GM12801 (cell line): ENCODE results near the gene CNN2.

ENCODE experiments used
- TF ChIP-seq, protein P1 (sequence below): IDR thresholded peaks from one replicate; pipeline ENCODE4 v1.5.1; 2011; ENCODE audit warnings: control low read depth; ENCODE audit not compliant: insufficient read length; ENCODE audit errors: extremely low read depth

The CNN2 gene

DNA sequence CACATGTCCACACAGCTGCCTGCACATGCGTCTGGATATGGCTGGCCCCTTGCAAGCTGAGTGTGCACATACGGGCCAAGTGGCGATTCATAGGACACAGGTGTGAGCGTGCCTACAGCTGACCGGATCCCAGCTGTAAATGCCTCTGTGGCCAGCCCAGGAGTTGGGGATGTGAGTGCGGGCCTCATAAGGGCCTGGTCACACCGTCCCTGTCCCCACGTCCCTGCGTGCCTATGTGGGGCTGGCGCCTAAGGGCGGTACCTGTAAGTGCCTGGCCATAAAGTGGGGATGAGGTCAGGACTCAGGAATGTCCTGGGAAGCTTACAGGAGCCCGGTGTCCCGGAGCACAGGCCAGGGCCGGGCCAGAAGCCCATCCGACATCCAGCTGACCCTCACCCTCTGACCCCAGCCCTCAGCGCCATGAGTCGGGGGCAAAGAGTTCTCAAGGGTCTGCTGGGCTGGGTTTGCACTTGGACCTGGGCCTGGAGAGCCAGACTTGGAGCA is 39.2 kb downstream of the CNN2 start:
- TF ChIP-seq, protein P1, sequence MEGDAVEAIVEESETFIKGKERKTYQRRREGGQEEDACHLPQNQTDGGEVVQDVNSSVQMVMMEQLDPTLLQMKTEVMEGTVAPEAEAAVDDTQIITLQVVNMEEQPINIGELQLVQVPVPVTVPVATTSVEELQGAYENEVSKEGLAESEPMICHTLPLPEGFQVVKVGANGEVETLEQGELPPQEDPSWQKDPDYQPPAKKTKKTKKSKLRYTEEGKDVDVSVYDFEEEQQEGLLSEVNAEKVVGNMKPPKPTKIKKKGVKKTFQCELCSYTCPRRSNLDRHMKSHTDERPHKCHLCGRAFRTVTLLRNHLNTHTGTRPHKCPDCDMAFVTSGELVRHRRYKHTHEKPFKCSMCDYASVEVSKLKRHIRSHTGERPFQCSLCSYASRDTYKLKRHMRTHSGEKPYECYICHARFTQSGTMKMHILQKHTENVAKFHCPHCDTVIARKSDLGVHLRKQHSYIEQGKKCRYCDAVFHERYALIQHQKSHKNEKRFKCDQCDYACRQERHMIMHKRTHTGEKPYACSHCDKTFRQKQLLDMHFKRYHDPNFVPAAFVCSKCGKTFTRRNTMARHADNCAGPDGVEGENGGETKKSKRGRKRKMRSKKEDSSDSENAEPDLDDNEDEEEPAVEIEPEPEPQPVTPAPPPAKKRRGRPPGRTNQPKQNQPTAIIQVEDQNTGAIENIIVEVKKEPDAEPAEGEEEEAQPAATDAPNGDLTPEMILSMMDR, result no peak

DNA sequence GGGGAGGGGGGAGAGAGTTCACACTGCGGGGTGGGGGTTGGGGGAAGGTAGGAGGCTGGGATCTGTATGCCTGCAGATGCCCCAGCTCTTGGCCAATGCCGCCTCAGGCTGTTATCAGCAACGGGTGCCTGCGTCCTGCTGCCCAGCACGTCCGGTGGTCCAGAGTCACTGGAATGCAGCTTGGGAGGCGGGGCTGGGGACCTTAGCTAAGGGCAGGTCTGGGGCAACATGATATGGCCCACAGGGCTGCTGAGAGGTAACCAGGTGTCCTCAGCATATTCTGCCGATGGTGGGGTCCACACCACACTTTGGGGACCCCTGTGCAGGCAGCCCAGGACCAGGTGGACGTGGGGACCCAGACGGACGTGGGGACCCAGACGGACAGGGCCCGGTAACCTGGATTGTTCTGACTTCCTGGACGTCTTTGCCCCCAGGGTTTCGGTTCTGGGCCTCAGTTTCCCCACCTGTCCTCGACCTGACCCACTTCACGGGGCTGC is 39.9 kb downstream of the CNN2 start:
- TF ChIP-seq, protein P1, result no peak

DNA sequence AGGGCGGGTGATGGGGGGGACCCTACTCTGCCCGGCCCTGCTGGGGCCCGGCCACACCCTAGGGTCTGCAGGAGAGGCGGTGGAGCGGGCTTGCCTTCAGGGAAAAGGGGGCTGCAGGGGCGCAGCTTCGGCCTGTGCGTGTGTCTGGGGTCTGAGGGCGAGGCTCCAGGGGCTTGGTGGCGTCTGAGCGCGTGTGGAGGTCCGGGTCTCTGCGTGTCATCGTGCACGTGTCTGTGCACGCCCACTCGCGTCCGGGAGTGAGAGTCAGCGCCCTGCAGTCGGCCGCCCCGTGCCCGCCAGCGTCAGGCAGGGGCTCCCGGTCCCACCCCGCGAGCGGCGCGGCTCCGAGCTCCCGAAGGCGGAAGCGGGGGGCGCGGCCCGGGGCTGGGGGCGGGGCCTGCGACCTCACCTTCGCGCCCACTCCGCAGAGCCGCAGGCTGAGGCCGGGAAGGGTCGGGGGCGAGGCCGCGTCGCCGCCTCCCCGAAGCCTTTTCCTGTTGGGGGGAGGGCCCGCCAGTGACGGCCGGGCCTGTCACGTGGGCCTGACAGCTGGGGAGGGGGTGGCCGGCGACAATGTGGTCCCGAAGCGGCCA is 40.4 kb downstream of the CNN2 start, which contains the start of gene ARHGAP45:
Gene ARHGAP45, plus strand, starts transcription at position 420 of the 593 bp plus-strand sequence. CDS start 239 bp downstream, outside the sequence.
- TF ChIP-seq, protein P1, result no peak

DNA sequence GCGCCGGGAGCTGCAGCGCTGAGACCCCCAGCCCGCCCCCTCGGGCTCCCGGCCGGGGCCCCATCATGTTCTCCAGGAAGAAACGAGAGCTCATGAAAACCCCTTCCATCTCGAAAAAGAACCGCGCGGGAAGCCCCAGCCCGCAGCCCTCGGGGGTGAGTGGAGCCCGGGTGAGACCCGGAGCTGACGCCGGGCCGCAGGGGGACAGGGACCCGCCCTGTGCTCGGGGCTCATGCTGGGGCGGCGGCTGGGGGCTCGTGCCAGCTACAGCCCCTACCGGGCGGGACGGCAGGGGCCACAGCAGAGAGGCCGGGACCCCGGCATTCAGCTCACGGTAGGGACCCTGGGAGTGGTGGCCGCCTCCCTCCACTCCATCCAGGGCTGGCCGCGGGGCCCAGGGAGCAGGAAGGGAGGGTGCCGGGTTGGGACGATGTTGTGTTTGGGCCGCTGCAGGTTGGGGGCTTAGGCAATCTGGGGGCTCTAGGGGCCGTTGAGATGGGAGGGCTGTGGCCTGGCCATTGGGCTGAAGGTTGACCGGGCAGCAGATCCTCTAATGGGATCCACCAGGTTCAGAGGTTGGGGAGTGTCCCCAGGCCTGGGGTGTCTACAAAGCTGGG is 41.0 kb downstream of the CNN2 start:
- TF ChIP-seq, protein P1, result no peak

DNA sequence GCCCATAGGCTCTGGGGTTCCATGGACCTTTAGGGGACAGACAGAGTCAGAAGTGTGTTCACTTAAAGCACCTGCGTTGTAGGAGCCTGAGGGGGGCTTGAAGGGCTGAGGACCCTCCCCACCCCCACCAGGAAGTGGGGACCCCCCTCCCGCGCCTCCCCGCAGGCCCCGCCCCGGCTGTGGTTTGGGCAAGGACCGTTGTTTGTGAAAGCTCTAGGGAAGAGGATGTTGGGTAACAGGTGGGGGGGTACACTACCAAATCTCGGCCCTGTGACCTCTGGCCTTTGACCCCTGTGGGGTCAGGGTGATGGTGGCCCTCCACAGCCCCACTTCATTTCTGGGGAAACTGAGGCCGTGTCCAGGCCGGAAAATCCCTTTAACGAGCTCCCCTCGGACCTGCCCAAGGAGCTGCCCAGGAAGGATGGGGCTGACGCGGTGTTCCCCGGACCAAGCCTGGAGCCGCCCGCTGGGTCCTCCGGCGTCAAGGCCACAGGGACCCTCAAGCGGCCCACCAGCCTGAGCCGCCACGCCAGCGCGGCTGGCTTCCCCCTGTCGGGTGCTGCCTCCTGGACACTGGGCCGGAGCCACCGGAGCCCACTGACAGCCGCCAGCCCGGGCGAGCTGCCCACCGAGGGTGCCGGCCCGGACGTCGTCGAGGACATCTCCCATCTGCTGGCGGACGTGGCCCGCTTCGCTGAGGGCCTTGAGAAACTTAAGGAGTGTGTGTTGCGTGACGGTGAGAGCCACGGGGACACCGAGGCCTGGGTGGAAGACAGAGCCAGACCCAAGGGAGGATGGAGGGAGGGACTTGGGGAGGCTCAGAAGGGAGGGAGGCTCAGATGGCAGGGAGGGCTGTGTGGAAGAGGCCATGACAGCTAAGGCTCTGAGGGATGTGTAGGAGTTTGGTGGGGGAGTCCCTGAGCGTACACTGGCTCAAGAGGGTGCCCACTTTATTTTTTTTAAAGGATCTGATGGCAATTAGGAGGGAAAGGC is 41.9 kb downstream of the CNN2 start:
- TF ChIP-seq, protein P1, result no peak

DNA sequence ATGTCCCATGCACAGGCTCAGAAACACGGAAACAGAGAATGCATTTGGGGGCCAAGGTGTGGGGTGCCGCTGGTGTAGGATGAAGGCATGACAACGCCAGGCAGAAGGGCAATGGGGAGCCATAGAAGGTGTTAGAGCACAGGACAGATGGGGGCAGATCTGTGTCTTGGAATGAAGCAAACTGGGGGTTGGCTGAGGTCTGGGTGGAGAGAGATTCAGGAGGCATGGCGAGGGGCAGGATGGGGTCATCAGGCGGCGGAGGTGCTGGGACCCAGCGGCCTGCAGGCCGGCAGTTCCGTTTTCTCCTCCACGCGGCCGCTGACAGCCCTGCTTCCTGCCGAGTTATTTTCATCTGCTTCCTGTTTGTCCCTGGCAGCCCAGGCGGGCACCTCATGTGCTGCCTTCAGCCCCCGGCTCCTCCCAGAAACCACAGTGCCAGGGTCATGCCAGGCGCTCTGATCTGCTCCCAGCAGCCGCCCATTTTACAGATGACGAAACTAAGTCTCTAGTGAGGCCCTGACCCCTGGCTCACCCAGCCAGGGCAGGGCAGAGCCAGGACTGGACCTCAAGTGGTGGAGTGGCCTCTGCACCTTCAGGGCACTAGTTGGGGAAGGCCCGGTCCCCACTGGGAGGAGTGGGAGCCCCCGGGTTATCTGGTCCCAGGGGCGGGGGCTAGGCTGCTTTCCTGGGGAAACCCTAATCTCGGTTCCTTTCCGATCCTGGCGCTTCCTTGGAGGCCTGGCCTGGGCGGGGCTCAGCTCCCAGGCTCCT is 42.8 kb downstream of the CNN2 start:
- TF ChIP-seq, protein P1, result no peak

DNA sequence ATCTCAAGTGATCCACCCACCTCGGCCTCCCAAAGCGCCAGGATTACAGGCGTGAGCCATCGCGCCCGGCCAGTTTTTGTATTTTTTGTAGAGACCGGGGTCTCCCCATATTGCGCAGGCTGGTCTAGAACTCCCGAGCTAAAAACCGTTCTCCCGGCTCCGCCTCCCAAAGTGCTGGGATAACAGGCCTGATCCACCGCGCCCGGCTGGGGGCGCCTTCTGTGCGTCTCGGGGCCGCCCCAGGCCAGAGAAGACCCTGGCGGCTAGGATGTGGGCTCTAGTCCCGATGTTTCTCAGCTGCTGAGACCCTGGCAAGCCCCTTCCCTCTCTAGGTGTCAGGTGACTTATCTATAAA is 44.1 kb downstream of the CNN2 start:
- TF ChIP-seq, protein P1, result no peak
